Right lung (tissue), 5 donors: ENCODE results near the gene MYO16. TPM values are rescaled to one million over a fixed set of nuclear protein-coding genes. Genes with fewer than 3 reads are reported as not detected.

Experiments
- DNase-seq, 2 donors: peaks; one replicate each; pipeline ENCODE4 v3.0.0-alpha.2; 2013
- polyA plus RNA-seq, 5 donors: library from polyadenylated mRNA; unstranded; fragments of 120-200 nt; gene quantifications; one replicate each; pipeline versions ENCODE4 v1.2.1 to v1.2.3, GENCODE V29; 2013; ENCODE audit warnings: inconsistent platforms in 1 of 5, low replicate concordance in 1 of 5; ENCODE audit not compliant: insufficient read length in 5 of 5, insufficient read depth in 1 of 5

Gene MYO16
- polyA plus RNA-seq, 5 donors, result 0.95 to 2.4 (median 1.7) TPM

- DNase-seq, result no peak
Measured at GRCh38 chr13:108795841-108796240, 166.4 kb downstream of the MYO16 start.

DNA sequence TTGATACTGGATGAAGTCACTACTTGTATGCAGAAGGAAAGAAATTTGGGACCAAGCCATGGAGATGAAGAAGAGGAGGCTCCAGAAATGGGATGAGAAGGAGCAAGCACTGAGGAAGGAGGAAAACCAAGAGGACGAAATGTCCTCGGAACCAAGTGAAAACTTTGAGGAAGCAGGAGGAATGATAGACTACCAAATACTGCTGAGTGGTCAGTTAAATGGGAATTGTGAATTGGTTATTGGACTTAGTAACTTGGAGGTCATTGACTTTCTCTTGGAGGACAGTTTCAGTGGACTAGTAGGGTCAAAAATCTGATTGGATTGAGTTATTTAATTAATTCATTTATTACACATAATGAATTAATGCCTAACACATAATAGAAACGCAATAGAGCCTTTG lies 167.9 kb downstream of the MYO16 start:
- DNase-seq, result no peak

DNA sequence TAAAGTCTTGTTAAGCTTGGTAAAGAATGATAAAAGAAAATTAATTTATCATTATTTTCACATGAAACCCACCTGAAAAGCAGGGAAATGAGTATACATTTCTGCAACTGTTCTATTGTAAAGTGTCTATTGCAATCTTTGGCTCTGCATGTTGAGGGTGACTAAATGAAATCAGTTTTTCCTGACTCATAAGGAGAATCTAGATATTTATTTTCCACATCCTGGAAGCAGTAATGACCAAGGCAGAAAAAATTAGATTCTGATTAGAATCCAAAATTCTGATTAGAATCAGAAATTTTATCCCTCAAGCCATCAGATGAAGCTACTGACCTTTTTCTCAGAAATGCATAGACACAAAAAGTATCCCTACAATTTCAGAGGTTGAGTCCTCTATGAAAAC lies 178.4 kb downstream of the MYO16 start:
- no peak for DNase-seq

GRCh38 chr13:108812165-108812564 lies 182.8 kb downstream of the MYO16 start:
- no peak for DNase-seq

DNA sequence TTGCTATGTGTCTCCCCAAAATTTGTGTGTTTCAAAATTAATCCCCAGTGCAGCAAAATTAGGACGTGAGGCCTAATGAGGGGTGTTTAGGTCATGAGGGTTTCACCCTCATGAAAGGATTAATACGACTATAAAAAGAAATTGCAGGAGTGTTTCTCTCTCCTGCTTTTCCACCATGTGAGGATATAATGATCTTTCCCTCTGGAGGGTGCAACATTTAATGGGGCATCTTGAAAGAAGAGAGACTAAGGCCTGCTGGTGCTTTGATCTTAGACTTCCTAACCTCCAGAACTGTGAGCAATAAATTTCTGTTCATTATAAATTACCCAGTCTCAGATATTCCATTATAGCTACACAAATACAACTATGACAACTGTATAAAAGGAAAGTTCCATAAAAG lies 183.2 kb downstream of the MYO16 start:
- DNase-seq, result no peak

- no peak for DNase-seq
Measured at GRCh38 chr13:108813587-108814170, 184.3 kb downstream of the MYO16 start.

GRCh38 chr13:108816375-108816774 lies 187.0 kb downstream of the MYO16 start:
- DNase-seq, result no peak

DNA sequence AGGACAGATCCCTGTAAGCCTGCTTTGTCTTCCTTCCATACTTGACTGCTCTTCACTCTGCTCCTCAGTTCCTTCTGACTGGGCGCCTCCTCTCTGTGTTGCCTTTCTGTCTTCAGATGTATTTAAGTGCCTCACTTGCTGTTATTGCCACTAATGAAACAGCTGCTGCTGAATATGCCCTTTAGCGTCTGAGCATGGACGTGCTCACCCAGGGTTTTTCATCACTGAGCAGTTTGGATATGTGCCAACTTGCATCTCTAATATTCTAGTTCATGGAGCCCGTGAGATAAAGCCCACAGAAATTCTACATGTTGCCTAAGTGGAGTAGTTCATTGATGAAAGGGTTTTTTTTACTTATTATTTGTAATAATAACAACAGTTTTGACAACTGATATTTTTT lies 198.2 kb downstream of the MYO16 start:
- no peak for DNase-seq

DNA sequence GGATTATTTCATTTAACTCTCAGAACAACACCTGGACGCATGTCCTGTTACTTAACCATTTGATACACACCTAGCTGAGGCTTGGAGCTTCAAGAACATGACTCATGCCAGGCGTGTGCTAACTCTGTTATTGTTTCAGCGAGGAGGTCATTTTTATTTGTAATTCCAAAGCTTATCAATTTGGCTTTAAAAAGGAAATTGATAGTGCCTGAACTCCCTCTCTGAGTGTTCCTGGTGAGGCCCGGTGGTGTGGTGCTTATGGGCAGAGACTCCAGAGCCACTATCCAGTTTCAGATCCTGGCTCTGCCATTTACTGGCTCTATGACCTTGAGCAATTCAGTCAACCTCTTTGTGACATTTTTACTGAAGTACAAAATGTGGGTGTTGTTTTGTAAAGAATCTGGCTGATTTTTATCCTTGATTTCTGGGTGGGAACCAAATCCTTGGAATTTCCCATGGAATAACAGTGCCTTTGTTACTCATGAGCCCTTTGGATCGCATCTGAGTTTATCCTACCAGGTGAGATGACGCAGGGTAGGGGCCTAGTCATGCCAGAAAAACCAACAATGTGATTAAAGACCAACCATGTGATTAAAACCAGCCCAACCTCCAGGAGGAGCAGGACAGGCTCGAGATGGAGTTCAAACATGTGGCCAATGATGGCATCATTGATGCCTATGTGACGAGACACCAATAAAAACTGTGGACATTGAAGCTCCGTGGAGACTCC lies 198.8 kb downstream of the MYO16 start:
- DNase-seq, result no peak

GRCh38 chr13:108830916-108831315 lies 201.5 kb downstream of the MYO16 start:
- no peak for DNase-seq

DNA sequence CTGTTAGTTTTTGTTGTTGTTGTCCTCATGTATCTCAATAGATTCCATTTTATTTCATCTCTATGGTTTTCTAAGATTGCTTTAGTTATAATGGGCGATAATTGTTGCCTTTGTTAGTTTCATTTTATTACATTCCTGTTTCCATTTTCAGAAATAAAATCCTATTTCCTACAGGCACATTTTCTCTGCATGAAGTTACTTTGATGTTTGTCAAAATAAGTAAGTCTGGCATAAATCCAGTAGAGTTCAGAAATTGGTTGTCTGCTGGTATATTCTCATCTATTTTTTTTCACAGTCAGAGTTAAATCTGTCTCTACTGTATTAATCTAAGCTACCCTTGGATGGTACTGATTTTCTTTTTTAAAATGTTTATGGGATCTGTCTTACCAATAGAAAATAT lies 204.1 kb downstream of the MYO16 start:
- DNase-seq, result no peak

DNA sequence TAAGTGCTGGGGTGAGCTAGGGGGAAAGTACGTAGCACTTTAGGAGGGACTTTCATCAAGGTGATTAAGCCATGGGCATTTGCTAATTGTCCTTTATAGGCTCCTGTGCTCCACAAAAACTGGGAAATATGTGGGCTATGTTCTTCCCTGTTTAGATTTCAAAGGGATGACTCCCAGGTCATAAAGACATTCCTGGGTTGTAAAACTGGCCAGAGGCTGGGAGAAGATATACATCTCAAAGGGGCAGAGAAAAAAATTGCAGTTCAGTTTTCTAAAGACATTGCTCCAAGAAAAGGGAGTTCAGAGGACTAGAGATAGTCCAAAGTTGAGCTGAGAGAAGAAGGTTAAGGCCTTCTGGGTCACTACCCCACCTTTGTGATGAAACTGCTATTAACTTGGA lies 204.8 kb downstream of the MYO16 start:
- no peak for DNase-seq

DNA sequence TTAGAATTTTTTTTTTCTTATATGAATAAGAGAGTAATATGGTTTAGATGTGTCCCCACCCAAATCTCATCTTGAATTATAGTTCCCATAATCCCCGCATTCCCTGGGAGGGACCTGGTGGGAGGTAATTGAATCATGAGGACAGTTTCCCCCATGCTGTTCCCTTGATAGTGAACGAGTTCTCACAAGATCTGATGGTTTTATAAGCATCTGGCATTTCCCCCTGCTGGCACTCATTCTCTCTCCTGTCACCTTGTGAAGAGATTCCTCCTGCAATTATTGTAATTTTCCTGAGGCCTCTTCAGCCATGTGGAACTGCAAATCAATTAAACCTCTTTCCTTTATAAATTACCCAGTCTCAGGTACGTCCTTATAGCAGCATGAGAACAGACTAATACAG lies 205.7 kb downstream of the MYO16 start:
- DNase-seq, result no peak

DNA sequence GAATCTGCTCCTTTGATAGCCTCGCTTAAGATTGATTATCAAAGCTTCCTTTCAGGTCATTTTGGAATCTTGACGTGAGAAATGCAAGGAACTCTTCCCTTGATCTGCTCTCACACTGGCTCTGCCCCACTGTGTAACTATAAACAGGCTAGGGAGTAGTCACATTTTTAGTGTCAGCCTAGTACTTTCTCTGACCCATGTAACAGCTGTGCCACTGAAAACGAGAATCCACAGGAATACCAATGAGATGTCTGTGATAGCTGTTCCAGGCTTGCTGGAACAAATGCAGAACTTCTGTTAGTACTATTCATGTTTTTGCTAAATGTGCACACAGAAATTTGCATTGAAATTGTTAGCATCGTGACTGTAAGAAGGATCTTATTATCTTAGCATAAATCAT lies 221.3 kb downstream of the MYO16 start:
- DNase-seq, result no peak

DNA sequence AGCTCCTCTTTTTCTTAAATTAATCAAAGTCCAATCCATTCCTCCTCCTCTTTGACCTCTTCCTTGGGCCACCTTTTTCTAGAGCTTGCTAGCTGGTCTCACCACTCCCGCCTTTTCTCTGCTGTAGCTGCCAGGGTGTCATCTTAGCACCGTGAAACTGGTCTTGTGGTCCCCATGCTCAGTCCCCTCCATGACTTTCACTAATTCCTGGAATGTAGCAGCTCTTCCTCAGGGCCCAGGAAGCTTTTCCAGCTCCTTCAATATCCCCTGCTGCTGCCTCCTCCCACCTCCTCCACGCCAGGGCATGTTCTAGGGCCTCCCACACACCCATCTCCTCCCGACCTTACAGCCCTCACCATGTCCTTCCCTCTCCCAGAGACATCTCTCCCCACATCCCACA lies 222.2 kb downstream of the MYO16 start:
- DNase-seq, result no peak

DNA sequence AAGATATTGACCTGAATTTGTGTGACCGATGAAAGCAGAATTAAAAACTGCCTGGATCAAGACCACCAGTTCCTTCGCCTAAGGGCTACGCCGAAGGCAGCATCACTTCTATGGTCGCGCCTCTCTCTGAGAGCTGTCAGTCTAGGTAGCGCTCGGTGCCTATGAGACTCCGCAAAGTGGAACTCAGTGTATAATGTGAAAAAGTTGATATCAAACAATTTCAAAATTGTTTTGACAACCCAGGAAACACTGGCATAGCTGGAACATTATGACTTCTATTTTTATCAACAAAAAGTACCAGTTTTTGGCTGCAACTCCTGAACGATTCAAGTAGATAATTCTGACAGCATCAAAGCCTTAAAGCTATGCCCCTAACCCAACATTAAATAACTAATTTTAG lies 223.6 kb downstream of the MYO16 start:
- DNase-seq, result no peak

- DNase-seq, result no peak
Measured at GRCh38 chr13:108855737-108856387, 226.5 kb downstream of the MYO16 start.

GRCh38 chr13:108858676-108859075 lies 229.3 kb downstream of the MYO16 start:
- DNase-seq, result no peak

GRCh38 chr13:108859197-108860012 lies 230.0 kb downstream of the MYO16 start:
- peak; percentile 12 to 13 for DNase-seq

DNA sequence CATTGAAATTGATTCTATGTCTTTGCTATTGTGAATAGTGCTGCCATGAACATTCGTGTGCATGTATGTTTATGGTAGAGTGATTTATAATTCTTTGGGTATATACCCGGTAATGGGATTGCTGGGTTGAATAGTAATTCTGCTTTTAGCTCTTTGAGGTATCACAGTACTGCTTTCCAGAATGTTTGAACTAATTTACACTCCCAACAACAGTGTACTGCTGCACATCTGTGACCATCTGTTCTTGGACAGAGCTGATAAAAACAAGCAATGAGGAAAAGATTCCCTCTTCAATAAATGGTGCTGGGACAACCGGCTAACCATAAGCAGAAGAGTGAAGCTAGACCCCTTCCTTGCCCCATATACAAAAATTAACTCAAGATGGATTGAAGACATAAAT lies 231.0 kb downstream of the MYO16 start:
- DNase-seq, result no peak

GRCh38 chr13:108877300-108877699 lies 247.9 kb downstream of the MYO16 start:
- DNase-seq, result no peak

DNA sequence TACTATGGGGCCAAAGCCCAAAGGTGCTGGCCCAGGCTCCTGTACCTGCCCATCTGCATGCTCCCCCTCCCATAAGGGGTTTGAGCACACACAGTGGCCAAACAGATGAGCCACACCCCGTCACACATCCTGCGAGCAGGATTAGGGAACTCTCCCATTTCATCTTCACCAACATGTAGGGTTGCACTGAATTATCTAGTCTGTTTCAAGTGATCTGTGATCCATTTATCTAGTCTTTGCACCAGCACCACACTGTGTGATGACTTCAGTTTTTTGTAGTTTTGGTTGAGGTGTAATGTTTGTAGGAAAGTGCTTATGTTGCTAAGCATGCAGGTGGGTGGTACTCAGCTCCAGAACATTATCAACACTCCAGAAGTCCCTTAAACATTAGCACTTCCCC lies 249.3 kb downstream of the MYO16 start:
- DNase-seq, result no peak
